SKM-1 treated with dmso at 0.1 percent for 144 hours (cell line): Measurements from ENCODE around the gene DCLK1.

Experiments used
- DNase-seq: peaks from one replicate; lab custom pipeline; 2025; ENCODE audit not compliant: unreplicated experiment; lab: John Stamatoyannopoulos, UW

DCLK1 gene

DNA sequence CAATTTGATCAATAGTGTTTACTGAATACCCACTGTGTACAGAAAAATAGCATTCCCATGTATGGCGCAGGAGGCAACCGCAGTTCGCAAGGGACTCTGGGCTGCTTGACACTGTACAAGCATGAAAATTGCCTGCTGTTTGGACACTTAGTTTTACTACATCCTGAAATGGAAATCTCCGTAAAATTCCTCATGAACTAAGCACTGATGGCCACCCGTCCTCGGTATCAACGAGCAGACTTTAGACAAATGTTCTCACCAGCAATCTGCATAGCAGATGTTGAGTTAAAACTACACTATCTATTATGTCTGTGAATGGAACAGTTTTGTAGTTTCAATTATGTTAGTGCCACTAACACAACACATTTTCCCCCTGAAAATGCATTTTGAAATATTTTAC is 294.7 kb downstream of the DCLK1 start:
- no peak for DNase-seq

DNA sequence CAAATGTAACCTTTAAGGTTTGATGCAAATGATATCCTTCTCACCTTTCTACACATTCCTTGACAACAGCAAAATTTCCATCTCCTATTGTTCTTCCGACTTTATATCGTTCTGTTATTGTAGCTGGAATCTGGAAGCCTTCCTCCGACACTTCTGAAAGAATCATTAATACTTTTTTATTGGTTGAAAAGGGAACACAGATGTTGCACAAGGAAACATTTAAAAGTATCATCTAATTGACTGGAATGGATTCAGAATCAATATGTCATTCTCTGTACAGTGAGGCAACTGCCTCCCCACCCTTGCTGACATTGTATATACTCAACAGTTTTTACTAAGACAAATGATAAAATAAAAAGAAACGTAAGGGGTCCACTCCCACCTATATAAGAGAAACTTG is 295.2 kb downstream of the DCLK1 start:
- DNase-seq: no peak

DNA sequence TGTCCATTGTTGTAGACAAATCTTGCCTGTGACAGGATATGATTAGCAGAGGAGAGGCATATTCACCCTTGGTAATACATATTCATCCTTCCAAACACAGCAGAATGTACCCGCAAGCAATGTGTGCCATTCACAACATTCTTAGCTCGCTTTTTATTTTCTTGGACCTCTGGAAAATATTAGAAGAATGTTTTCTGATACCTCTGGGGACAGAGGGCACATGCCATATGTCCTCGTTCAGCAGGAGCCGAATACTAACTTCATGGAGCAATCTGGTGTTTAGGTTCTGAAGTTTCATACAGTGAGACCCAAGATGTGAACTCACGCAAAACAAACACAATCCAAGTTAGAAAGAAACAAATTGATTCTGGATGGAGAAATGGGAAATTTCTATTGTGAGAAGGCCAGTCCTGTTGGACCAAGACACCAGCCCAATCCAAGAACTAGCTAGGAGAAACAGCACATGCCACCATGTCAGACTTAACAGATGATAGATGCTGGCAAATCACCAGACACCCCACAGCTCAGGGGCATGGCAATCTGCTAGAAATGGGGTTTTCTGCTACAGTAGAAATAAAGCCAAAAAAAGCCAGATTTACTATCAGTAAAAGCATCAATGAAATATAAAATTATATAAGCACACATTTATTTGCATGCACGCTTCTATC is 297.4 kb downstream of the DCLK1 start:
- no peak for DNase-seq

DNA sequence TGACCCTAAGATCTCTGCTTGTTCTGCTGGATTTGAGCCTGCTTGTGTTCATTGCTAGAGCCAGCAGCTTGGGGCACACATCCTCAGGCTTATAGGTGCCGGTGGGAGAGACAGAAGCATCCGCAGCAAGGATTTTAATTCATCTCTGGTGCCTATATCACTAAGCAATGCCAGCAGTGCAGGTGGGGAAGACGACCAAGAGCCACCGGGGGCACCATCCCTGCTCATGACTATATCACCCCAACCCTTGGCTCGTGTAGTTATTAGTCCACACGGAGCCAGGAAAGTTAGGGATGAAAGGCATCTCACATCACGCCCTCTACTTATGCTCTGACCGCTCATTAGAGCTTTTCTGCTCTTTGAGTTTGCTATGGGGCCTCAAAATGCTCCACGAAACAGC is 298.2 kb downstream of the DCLK1 start:
- DNase-seq: no peak

DNA sequence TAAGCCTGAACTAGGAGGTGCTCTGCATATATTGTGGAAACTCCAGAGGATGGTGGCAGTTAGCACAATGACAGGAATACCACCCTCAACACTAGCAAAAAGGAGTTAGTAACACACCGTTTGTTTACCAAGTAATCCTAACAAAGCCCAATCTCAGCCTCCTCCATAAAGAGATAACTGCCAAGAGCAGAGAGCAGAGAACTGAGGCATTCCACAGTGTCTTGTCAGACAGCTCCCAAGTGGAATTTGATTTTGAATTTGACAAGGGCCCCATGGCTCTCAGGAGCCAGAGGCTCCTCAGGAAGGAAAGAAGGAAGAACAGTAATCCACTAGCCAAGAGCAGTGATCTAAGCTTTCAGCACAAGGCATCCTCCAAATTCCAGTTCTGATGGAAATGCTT is 298.6 kb downstream of the DCLK1 start:
- no peak for DNase-seq

DNA sequence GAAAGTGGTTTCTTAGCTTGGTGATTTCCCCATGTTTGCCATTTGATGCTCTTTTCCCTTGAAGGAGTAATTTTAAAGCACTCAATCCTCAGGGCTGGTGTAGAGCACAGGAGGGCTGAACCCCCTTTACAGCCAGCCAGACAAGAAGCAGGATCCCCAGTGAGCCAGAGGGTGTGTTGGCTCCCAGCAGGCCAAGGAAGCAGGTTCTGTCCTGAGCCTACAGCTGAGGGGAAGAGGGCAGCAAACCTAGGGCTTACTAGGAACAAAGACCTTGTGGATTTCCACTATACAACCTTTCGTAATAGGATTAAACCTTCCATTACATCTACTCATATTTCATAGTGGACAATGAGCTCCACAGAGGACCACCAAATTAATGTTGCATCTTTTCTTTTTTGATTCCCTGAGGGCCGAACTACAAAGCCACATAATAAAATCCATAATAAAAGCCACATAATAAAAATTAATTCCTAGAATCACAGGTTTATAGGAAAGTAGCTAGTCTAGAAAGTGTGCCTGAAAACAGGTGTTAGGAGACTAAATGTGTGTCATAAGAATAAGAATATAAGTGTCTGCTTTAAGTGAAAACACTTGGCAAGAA is 300.2 kb downstream of the DCLK1 start:
- DNase-seq: no peak

DNA sequence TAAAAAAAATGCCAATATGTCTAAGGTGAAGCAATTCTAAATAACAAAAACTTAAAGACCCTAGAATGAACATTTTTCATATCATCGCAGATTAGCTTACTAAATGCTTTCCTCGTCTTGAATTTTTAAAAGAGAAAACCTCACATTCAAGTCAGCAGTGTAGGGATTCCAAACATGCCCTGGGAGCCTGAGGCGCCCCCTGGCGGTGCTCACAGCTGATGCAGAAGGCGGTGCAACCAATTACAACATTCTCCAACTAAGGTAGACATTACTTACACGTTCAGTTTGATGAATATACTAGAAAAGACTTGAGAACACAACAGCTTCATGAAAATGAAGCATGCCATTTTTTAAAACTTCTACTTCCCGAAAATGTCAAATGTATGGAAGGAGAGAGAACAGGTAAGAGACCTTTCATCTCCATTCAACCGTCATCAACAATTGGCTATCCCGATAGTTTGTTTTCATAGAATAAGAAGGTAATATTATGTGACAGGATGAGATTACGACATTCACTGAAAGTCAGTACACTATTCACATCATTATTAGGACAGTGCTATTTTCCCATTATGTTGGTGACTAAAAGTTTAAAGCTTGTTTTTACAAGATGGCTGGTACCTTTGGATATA is 304.4 kb downstream of the DCLK1 start:
- DNase-seq: no peak

DNA sequence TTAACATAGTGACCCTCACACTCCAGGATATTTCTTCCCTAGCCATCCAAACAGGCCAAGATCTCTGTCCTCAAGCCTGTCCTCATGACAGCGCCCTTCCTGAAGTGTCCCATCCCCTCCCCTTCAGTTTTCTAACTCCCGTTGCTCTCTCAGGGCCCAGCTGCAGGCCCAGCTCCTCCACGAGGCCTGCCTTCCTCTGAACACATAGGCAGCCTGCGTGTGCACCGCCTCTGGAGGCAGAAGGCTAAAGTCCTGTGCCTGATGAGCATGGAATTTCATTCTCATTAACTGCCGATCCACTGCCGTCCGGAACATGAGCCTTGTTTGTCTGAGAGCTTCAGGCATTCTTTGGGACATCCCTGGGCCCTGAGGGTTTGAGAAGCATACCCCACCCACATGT is 306.4 kb downstream of the DCLK1 start:
- no peak for DNase-seq

DNA sequence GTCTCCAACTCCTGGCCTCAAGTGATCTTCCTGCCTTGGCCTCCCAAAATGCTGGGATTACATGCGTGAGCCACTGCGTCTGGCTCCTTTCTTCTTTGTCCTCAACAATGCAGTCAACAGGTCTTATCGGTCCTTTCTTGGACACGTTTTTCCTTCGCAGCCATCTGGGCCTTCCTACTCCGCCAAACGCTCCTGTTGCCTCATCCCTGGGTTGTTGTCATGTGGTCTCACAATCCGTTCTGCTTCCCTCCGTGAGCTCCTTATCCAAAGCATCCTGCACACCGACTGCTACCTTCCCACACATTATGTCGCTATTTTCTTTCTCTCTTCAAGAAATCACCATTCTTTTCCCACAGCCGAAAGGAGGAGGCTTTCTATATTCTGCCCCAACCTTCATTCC is 306.8 kb downstream of the DCLK1 start:
- DNase-seq: no peak

DNA sequence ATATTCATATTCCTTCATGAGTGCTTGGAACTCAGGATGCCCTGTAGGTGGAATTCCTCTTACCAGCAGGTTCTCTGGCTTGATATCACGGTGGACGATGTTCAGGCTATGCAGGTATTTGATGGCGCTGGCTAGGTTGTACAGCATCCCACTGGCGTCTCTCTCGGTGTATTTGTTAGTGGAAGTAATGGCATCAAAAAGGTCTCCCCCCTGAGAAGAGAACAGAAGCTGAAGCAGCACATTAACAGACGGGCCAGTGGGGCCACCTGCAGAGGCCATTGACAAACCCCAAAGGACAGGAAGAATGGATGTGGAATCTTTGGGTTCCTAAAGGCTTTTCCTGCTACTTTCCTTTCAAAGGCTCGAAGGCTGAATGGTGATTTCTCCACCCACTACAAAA is 308.5 kb downstream of the DCLK1 start:
- DNase-seq: no peak

DNA sequence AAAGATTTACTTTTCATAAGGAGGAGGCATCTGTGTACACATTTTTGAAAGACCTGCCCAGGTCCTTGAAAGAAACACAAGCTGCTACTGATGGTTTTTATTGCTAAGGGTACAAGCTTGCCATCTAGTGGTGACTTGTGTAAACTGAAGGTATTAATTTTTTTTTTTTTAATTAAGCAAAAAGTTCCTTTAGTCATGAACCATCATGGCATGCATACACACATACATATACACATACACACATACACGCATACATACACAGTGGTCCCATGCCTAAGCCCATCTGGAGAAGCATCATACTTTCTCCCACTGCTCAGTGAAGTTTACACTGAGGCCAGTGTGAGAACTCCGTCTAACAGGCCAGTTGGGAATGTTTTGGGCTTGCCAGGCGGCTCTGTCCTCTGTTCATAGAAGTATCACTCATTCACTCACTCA is 312.5 kb downstream of the DCLK1 start:
- peak; percentile 44 for DNase-seq

DNA sequence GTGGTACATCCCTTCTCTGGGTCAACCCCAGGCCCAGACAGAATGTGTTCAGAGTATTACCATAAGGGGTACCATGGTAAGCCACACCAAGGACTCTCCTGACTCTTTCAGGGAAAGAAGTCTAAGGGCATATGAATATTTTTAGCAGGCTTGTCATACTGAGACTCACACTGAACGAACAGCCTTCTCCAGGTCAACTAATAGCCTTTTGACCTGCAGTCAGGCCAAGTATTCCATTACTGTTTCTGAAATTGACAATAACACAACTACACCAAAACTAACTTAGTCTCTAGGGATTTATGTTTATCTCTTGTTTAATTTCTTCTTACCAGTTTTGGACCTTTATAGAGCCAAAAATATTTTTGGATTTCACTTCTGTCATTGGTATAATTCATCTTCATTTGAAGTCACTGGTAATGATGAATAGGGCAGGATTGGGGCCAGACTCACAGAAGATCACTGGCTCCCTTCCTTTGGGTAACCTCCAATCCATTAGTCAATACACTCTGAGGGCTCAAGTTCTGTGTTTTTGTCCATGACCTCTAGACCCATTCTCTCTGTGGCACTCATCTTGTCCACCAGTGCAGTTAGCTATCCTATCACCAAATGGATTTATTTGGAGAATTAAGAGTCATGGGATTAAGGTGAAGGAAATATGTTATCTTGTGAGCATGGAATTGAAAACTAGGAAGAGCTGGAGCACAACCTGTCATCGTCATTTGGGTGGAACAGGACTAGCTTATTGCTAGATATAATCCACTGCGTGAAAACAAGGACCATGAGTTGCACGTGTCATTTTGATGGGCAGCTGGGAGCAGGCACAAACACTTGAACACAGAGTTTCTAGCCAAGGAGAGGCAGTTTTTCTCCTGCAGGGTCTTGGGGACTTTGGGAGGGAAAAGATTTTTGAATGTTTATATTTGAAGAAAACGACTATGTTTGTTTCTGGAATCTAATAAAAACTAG is 313.3 kb downstream of the DCLK1 start:
- DNase-seq: no peak

DNA sequence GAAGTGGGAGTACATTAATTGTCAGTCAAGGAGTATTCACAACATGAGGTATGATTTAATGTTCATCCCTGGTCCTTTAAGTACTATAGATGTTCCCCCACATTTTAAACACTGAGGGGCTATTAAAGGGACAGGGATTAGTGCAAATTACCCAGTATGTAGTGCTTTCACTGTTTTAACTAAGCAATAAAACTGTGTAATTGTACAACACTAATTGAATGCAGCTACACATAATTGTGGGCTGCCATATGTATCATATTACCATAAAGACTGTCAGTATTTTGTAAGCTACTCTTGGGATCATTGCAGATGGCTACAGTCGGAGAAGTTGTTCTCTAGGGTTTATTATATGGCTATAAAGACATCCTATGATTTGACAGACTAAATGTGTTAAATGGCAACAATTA is 316.6 kb downstream of the DCLK1 start:
- DNase-seq: no peak

DNA sequence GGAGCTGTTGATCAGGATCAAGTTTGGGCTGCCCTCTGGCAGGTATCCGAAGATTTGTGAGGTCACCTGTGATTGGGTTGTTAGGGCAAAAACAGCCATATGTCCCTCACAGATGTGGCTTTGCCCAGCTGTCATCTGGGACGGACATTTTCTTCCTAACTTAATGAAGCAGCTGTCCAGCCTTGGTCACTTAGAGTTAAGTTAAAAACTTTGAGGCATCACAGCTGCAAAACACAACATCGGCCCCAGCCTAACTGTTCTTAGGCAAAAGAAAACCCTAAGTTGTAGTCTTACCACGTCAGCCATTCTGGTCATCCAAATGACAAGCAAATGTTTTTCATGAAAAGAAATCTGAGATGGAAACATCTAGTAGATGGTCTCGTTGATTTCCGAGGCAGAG is 318.4 kb downstream of the DCLK1 start:
- no peak for DNase-seq

DNA sequence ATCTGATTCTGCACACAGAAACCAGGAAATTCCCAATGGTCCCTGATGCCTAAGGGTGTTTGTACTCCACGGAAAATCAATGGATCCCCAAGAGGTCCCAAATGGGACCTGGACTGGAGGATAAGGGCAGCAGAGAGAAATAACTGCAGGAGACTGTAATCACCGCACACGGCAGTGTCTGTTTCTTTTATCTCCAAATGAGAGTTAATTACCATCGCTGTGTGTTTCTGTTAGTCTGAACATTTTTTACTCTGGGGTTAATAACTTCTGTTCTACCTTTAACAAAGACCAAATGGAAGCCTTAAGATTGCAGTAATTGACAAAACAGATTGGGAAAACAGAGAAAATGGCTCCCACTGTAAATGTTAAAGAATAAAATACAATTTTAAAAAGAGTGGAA is 320.9 kb downstream of the DCLK1 start:
- no peak for DNase-seq

DNA sequence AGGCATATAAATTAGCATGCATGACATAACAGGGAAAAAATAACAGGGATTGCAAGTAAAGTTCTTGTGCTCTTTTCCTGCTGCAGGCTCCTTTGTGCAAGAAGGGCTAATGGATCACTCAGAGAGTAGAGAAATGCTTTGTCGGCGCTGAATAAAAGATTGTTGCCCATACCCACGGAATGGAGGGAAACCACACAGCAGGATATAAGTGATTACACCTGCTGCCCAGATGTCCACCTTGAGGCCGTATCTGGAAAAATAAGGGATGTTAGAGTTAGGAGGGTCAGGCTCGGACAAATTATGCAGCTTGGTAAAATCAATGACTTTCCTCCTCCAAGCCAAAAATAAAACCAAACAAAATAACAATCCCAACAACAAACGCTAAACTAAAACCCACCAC is 322.3 kb downstream of the DCLK1 start:
- no peak for DNase-seq

DNA sequence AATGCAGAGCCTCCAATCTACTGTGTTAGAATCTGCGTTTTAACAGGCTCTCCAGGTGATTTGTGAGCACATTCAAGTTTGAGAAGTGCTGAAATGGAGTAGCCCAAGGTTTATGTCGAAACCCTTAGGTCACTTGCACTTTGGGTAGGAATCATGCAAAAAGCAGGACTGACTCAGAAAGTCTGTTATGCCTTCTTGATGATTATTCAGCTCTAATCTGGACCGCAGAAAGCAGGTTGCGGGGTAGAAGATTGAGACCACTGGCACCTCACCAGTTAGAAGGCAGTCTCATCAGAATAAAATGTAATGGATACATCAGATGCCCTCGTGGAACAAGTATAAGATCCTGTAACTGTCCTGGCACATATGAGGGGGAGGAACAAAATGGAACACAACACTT is 326.3 kb downstream of the DCLK1 start:
- no peak for DNase-seq

DNA sequence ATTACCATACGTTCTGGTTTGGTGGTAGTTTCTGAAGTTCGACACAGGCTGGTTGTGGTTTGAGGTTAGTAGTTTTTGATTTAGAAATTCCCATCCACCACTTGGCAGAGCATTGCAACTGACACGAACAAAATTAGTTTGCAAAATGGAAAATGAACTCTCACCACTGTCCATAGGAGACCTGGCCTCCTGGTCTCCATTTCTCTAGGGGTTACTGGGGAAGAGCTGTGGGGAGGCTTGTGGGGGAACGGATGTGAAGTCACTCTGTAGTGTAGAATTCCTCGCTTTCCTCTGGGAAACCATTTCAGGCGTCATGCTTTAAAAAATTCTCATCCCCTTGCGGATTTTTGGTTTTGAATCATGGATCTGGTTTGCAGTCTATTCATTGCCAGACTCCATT is 333.2 kb downstream of the DCLK1 start:
- no peak for DNase-seq

DNA sequence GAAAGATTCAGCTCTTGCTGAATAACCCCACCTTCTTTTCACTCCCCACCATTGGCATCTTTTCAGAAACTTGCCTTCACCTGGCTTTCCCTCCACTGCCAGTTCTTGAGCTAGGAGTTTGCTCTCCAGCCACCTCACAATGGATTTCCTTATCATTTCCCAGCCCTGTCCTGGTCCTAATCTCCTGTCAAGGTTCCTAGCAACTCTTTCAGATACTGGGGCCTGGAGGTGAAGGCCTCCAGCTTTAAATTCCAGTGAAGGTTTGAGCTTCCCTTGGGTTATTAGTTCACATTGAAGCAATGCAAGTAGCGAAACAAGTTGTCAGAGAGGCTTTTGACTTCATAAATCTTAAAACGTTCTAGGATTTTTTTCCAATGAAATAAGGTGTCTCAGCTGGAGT is 333.9 kb downstream of the DCLK1 start:
- no peak for DNase-seq

DNA sequence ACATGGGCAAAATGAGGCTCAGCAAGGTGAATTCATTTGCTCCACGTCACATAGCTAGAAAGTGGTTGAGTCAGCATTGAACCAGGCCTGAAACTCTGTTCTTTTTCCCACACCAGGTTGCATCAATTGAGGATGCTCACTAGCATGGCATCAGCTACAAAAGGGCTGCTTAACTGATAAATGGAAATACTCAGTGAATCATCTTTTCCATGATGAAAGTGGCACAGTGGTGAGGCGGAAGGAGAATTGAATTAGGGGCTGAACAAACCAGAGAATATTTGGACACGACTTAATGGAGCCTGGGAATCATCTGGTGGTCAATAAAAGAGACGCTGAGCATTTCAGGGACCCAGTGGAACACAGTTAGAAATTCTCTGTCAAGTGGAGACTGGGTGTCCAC is 334.6 kb downstream of the DCLK1 start:
- no peak for DNase-seq

DNA sequence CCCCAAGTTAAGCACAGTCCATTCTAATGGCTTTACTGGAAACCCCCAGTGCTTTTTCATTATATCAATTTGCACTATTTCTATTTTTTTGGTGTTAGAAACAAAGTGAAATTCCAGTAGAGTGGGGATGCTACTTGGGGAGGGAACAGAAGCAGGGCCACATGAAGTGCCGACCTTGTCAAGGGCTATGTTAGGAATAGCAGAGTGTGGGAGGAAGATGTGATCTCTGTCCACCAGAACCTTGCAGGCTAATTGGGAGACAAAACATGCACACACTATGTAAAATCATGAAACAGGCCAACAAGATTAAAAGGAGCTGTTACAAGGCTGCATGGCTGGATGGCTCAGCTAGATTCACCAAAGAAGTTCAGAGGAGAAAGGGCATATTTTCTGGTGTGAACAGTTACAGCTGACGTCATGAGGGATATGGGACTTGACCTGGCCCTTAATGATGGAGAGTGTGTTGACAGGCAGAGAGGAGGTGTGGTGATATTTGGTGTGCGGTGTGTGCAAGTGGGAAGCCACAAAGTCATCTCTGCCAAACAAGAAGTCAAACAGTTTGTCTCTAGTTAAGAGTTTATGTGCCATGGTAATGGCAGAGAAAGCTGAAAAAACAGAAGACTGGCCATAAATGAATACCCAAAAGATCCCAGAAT is 336.3 kb downstream of the DCLK1 start:
- DNase-seq: no peak
